GM19324 (cell line): ENCODE results near the gene CTNNB1.

Experiments
- ATAC-seq: cut with Tn5 transposase; IDR thresholded peaks from one replicate; pipeline ENCODE4 v1.9.1; 2021; ENCODE audit warnings: mild to moderate bottlenecking, moderate library complexity; ENCODE audit not compliant: unreplicated experiment, low FRiP score

The CTNNB1 gene

DNA sequence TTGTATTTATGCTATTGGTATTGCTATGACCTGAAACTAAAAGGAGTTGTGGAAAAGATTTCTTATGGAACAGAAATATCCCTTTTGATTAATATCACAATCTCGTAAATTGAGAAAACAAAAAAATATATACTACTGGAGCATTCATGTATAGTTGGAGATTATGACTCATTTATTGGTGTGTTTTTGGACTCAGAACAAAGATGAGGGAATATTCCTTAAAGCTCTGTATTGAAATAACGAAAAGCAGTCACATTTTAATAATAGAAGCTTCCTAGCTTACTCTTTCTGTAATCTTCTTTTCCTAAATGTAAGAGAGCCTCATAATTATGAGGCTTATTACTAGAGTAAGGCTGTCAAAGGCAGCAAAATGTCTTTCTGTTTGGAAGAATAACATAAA lies 14.3 kb downstream of the CTNNB1 start:
- no peak for ATAC-seq

DNA sequence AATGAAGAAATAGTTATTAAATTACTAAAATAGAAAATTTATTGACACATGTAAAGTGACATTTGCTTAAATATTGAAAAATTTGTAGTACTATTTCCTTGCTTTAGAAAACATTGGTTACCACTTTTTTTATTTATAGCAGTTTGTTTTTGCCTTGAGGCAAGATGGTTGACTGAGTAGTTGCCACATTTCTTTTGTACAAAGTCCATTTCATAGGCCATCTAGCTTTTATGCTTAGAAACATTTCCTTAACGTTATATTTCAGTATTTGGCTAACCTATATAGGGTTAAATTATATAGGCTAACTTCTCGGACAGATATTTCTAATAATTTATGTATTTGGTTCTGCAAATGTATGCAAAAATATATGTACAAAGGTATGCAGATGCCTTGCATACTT lies 17.1 kb downstream of the CTNNB1 start:
- ATAC-seq, result no peak

DNA sequence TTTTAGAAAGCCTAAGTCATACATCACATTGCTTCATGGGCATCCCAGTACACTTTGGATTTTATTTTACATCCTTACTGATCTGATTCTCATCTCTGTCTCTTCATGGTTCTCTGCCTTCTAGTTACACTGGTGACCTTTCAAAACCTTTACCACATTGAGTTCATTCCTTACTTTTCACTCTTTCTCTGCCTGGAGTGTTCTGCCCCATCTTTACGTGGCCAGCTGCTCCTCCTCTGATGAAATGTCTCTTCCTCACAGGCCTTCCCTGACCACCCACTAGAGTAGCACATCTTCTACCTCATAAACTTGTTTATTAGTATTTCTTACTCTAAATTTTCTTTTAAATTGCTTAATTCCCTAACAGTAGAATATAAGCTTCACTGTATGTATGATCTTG lies 17.7 kb downstream of the CTNNB1 start:
- ATAC-seq, result no peak

DNA sequence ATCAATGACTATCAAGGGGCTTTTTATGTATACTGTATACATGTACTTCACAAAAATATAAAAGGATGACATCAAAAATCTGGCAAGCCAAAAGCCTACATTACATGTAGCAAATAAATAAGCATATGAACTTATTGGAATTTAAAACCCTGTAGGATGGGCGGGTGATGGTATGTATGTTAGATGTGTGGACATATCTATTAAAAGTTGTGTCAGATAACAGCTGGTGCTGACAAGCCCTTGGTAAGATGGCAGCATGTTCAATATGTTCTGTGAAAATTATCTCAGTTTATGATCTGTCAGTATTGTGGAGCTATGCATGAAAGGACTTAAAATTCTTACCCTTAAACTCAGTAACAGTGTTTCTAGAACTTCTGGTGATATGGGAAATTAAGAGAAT lies 20.1 kb downstream of the CTNNB1 start:
- ATAC-seq, result no peak

DNA sequence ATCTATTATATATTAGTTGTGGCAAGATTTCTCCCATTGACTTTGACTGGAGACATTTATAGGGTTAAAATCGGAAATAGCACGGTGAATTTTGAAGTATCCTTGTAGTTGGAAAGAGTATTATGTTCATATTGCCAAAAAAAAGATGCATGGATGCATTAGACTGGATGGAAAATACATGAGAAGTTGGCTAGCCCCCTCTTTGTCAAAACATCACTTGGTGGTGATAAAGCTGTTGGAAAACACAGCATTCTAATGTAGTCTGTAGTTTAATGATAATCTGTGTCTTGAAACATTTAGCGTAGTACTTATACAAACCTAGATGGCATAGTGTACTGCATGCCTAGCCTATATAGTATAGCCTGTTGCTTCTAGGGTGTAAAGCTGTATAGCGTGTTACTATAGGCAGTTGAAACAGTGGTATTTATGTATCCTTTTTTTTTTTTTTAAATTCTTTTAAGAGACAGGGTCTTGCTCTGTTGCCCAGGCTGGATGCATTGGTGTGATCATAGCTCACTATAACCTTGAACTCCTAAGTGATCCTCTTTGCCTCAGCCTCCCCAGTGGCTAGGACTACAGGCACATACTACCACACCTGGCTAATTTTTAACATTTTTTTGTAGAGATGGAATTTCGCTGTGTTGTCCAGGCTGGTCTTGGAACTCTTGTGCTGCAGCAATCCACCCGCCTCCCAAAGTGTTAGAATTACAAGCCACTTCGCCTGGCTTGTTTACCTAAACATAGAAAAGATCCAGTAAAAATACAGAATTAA lies 21.8 kb downstream of the CTNNB1 start:
- no peak for ATAC-seq

DNA sequence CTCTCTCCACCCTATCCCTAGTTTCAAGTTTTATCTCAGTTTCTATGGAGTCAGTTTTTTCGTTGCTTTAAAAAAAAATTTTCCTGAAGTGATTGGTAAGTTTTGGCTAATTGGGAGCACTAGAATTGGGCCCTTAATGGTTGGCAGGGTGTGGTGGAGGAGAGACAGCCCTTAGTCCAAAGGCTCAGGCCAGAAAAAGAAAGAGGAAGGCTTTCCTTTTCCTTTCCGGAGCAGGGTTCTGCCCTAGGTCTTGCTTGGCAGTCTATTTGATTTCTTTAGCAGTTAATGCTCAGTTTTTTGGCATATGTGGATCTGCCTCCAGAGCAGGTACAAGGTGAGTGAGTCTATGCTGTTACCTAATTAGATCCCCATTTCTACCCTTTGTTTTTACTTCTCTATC lies 22.7 kb downstream of the CTNNB1 start:
- no peak for ATAC-seq

DNA sequence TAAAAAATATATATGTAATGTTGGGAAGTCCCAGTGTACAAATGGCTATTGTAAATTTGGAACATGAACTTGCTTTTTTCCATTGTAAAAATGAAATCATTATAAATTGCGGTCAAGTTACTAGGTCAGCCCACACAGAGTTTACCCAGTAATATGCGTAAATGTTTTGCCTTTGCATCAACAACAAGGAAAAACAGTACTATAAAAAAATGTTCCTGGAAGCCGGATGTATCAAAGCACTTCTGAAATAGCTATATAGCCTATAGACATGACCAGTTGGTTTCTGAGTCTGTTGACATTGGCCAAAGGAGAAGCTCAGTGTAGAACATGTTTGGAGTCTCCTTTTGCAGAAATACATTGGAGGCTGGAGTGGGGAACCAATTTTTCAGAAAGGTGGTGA lies 23.2 kb downstream of the CTNNB1 start:
- ATAC-seq, result no peak

DNA sequence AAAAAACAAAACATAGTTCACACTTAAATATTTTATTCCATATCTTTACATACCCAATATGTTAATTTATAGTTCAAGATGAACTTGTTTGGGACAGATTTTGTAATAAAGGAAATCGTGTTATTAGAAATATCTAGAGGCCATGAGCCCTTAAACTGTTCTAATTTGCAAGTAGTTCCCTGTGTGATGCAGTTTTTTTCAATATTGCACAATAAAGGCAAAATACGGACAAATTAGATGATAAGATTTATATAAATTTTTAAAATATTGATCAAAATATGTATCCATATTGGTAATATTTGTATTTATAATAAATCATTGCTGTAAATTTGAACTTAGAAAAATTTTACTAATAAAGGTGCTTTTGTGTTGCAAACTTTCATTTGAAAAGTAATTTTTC lies 23.8 kb downstream of the CTNNB1 start:
- ATAC-seq, result no peak

DNA sequence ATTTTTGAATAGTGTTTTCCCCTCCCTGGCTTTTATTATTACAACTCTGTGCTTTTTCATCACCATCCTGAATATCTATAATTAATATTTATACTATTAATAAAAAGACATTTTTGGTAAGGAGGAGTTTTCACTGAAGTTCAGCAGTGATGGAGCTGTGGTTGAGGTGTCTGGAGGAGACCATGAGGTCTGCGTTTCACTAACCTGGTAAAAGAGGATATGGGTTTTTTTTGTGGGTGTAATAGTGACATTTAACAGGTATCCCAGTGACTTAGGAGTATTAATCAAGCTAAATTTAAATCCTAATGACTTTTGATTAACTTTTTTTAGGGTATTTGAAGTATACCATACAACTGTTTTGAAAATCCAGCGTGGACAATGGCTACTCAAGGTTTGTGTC lies 24.4 kb downstream of the CTNNB1 start:
- no peak for ATAC-seq

DNA sequence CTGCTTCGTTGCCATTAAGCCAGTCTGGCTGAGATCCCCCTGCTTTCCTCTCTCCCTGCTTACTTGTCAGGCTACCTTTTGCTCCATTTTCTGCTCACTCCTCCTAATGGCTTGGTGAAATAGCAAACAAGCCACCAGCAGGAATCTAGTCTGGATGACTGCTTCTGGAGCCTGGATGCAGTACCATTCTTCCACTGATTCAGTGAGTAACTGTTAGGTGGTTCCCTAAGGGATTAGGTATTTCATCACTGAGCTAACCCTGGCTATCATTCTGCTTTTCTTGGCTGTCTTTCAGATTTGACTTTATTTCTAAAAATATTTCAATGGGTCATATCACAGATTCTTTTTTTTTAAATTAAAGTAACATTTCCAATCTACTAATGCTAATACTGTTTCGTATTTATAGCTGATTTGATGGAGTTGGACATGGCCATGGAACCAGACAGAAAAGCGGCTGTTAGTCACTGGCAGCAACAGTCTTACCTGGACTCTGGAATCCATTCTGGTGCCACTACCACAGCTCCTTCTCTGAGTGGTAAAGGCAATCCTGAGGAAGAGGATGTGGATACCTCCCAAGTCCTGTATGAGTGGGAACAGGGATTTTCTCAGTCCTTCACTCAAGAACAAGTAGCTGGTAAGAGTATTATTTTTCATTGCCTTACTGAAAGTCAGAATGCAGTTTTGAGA lies 25.0 kb downstream of the CTNNB1 start:
- ATAC-seq, result no peak

DNA sequence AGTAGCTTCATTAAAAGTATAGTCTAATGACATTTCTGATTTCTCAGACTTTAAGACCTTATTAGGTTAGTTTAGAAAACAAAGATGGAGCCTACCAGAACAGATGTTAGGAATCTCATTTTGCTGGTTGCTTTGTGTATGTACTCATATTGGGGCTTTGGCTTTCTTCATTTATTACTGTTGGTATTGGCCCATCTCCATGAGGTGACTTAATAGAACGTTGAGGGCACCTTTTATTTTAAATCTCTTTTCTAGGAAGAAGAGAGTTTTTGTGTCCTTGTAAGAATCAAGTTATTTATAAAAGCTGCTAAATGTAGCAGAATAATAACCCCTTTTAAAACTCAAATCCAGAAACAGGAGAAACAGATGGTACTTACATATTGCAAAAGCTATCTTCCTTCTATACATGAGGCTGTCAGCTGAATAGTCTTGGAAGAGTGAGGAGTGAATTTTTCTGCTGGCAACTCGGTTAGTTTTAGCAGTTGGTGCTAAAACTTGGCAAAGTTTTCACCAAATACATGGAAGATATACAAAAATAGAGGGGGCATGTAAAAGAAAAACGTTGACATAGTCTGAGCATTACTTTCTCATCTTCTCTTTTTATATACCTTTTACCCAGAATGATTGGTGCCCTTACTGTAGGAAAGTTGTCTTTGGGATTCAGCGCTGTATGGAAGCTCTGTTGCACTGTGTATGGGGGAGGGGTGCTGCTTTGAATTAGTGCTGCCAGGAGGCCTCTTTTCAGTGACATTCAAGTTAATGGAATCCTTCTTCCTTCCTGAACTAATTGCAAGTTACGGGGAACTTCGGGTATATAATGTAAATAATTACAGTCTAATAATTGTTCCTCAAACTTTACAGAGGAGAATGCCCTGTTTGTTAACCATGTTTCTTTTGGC lies 35.8 kb downstream of the CTNNB1 start:
- ATAC-seq, result no peak

DNA sequence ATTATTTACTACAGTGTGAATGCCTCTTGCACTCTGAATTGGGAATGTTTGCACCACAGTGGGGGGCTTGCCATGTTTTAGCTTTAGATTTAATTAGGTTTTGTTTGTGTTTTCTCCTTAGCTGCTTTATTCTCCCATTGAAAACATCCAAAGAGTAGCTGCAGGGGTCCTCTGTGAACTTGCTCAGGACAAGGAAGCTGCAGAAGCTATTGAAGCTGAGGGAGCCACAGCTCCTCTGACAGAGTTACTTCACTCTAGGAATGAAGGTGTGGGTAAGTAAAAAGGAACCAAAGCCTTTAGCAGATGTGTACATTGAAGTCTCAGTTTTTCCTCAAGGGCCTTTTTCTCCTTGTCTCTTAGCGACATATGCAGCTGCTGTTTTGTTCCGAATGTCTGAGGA lies 36.9 kb downstream of the CTNNB1 start:
- no peak for ATAC-seq

DNA sequence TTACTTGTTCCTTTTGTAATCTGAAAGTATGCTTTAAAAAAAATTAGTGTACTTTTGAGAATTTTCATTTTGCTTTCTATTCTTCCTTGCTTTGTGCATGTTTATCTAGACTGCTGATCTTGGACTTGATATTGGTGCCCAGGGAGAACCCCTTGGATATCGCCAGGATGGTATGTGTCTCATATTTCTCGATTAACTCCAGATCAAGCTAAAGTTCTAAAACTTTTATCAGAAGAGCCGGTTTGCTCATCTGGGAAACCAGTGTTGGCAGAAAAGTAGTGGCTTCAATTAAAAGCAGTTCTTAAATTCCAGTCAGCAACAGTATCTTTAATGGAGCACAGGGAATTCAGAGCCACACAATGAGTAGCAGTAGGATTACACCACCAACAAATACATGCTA lies 38.6 kb downstream of the CTNNB1 start:
- no peak for ATAC-seq

DNA sequence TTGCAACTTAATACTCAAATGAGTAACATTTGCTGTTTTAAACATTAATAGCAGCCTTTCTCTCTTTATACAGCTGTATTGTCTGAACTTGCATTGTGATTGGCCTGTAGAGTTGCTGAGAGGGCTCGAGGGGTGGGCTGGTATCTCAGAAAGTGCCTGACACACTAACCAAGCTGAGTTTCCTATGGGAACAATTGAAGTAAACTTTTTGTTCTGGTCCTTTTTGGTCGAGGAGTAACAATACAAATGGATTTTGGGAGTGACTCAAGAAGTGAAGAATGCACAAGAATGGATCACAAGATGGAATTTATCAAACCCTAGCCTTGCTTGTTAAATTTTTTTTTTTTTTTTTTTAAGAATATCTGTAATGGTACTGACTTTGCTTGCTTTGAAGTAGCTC lies 40.3 kb downstream of the CTNNB1 start:
- ATAC-seq, result no peak

DNA sequence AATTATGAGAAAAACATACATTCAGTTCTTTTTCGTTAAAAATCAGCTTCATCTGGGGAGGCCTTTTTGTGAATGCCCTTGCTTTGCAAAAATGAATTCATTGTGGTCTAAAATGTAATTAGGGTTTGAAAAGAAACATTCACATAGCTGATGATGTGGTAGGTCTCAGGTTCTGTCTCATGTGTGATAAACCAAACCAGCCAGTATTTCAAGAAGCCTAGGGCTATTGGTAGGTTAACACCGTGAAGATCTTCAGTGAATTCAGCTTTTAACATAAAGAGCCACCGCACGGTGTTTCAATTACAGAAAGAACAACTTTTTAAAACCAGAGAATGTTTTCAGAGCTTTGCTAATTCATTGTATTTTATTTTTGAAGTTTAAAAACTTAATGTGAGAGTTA lies 41.9 kb downstream of the CTNNB1 start:
- ATAC-seq, result no peak

DNA sequence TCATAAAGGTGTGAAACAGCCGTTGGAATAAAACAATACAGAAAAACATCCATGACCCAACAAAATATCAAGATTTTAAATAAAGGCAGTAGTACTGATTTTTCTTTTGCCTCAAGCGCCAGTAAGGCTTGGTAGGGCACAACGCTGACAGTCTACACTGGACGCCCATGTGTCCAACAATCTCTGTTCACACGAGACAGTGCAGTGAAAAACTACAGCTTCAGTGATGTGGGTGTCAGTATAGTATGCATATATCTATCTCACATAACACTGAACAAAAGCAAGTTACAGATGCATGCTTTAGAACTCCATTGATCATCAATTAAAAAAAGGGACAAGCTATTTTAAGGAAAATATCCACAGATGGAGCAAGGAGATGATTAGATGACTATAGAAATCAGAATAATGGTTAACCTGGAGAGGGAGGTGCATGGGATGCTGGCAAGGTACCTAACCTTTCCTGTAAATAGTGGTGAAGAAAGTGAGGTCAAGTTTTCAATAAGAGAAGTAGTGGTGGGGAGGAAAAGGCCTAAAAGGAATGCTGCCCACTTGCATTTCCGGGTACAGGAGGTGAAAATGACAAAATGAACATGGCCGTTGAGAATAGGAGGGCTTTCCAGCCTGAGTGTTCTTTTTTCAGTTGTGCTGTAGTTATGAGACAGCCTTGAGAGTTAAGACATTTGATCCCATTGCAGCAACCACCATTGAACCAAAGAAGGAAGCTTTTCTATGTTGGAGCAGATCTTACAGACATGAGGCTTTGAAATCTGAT lies 42.7 kb downstream of the CTNNB1 start:
- ATAC-seq, result no peak

DNA sequence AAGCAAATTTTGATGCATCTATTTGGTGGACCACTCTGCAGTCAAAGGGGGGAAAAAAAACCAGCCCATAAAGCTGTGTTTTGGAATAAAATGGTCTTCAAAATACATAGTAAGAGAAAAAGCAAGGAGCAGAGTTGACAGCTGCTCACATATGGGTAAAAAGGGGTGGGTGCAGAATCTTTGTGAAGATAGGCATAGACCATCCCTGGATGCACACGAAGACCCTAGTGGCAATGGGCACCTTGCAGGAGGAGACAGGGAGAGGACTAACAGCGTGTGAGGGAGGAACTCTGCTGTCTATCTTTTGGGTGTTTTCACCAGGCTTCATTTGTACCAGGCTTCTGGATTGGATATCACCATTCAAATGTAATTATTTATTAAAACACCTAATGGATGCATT lies 43.9 kb downstream of the CTNNB1 start:
- no peak for ATAC-seq

DNA sequence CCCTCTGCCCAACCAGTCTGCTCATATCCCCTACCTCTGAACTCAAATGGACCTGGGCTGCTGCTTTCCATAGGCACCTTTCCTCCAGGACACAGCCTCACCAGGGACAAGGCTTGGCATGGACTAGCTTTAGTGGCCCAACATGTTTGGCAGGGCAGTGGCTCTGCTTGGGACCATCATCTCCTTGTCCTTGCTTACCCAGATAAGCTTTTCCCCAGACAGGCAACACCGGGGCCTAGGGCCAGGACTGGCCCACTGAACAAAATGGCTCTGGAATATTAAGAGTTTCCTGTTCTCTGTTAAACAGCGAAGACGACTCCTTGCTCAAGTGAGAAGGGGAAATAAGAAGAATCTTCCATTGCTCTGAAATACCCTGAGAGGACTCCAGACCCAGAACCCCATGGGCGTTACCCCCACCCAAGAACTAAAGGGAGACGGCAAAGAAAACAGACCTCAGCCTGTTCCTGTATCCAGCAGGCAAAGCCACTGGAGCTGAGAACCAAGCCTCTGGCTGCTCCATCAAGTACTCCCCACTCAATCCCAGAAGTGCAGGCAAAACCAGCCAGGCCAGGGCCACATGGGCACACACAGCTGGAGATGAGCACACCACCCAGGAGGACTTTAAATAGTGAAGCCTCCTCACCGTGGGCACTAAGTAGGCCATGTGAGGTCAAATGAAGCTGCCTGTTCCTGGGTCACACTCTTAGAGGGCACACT lies 45.5 kb downstream of the CTNNB1 start:
- no peak for ATAC-seq

DNA sequence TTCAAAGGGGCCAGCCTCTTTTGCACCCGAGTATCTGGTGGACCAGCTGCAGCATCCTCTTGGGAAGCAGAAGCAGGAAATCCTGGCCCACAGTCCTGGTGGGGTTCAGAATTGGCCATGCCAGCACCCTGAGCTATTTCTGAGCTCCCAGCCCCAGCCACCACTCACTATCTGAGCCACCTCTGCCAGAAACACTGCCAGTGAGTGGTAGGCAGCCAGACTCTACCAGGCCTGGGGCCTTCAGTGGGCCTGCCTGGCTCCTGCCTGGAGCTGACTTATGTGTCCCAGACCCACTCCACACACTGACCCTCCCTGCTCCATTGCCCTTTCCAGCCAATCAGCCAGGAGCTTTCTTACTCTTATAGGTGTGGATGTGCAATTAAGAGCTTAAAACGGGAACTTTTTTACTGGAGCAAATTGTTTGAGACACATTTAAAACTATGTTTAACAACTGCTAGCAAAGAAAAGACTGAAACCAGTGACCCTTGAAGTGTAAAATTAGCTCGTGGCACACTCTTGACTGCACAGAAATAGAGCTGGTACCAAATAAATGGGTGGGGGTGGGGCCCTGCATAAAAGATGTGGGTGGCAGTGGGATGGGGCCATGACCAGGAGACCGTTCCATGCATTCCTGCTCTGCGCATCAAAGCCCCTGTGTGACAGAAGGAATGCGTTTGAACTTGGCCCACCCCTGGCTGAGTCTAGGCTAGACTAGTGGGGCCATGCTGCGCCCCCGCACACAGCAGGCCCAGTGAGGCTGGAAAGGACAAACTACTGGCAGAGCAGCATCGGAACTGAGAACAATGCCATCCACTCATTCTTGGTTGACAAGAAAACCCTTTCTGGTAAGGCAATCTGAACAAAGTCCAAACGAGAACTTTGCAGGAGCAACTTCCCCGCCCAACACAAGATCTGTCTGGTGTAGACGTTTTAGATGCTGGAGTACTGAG lies 48.0 kb downstream of the CTNNB1 start:
- ATAC-seq, result no peak
